ENCODE data around the gene SHROOM3. TPM values are rescaled to one million over a fixed set of nuclear protein-coding genes. Genes with fewer than 3 reads are reported as not detected.
"Not testable (repeated sequence)": the region's sequence is repeated elsewhere in the genome, so short reads cannot be mapped to it uniquely, and the experiment has no call there.

Gene SHROOM3
- total and polyA plus RNA-seq, 2 donors (not counting 3 experiments of a cell fraction or from before 2014, with no cell fraction given) = 2.7 to 6.7 TPM

DNA sequence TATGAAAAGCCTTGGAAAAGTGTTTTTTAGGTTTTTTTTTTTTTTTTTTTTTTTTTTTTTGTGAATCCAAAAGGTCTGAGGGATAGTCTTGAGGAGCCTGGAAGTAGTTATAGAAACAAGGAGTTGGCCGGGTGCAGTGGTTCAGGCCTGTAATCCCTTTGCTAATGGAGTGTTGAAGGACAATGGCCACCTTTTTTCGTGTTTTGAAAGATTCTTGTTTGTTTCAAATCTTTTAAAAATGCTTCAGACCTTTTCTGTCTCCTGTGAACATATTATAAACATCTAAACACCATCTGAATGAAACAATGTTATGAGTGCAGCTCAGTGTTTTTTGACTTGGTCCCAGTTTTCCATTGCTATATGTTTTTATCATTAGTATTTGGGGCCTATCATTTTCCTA is 285.1 kb downstream of the SHROOM3 start:
- intact Hi-C loops (cut with micrococcal nuclease) (no loop called here), dilution Hi-C loops (cut with MboI; ENCODE audit: extremely low pct_ligation_motif_present, low sequenced_read_pairs) (no loop called here)
- DNase-seq (ENCODE audit: low read depth, low spot score) = no peak
- no peaks in the 10 kb centered on the region for H3K4me1 ChIP-seq (ENCODE audit: control insufficient read depth, extremely low read depth, insufficient read depth, low read length)
- no peaks in the 10 kb centered on the region for H3K27me3 ChIP-seq (ENCODE audit: control insufficient read depth in 2 of 2, insufficient read depth in 2 of 2, low read length in 2 of 2)
- ChIA-PET CTCF (no interaction called here), POLR2A (no interaction called here)
- no peaks in the 10 kb centered on the region for H3K79me2 ChIP-seq (ENCODE audit: control insufficient read depth, insufficient read depth, low read length)
- H3K36me3 ChIP-seq (ENCODE audit: control insufficient read depth in 2 of 2, extremely low read depth in 1 of 2, insufficient read depth in 2 of 2, low read length in 2 of 2) = no peaks in the 10 kb centered on the region
- no peaks in the 10 kb centered on the region for H4K20me1 ChIP-seq (replicated peaks; ENCODE audit: control insufficient read depth, extremely low read depth, insufficient read depth, low read length)
- TF ChIP-seq CTCF (IDR thresholded peaks at IDR 0.05; ENCODE audit: extremely low read depth in 1 of 2, insufficient read depth in 1 of 2, low read depth in 1 of 2, low read length in 2 of 2) (no peak), MYC (IDR thresholded peaks at IDR 0.05; ENCODE audit: low read depth, low read length) (no peak), POLR2A (IDR thresholded peaks at IDR 0.05; ENCODE audit: low read depth, low read length) (no peak)
- no peak overlapping the region for H3K9ac ChIP-seq (replicated peaks; ENCODE audit: extremely low read depth, insufficient read depth, low read length)
- no peak overlapping the region for H2AFZ ChIP-seq (ENCODE audit: low read depth, low read length)
- H3K4me2 ChIP-seq (ENCODE audit: insufficient read depth, low read length) = no peak overlapping the region
- H3K9me1 ChIP-seq (replicated peaks; ENCODE audit: control insufficient read depth, extremely low read depth, insufficient read depth, low read length) = no peaks in the 10 kb centered on the region
- FAIRE-seq = no peak
- H3K4me3 ChIP-seq (replicated peaks in 1 of 3; ENCODE audit: insufficient read depth in 1 of 3, low read depth in 1 of 3, low read length in 3 of 3) = no peak overlapping the region
- no peak overlapping the region for H3K27ac ChIP-seq (ENCODE audit: insufficient read depth, low read depth, low read length)
- no peaks in the 10 kb centered on the region for H3K9me3 ChIP-seq (replicated peaks; ENCODE audit: control insufficient read depth, insufficient read depth, low read length)
- no TSS peak for BruUV-seq (replicated peaks)

DNA sequence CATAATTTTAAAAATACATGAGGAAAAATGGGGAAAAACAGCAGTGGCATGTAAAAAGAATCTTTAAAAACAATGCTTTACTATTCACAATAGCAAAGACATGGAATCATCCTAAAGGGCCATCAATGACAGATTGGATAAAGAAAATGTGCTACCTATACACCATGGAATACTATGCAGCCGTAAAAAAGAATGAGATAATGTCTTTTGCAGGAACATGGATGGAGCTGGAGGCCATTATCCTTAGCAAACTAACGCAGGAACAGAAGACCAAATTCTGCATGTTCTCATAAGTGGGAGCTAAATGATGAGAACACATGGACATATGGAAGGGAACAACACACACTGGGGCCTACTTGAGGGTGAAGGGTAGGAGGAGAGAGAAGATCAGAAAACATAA is 287.1 kb downstream of the SHROOM3 start:
- CTCF ChIA-PET = interaction anchor here (1.2 to 1.6 kb wide), 2 partner anchors 9 to 291 kb away, joined by 3 to 4 read pairs; no protein-coding TSS in a partner anchor
- H3K4me1 ChIP-seq (ENCODE audit: control insufficient read depth, extremely low read depth, insufficient read depth, low read length); POLR2A ChIA-PET; H3K9me1 ChIP-seq (replicated peaks; ENCODE audit: control insufficient read depth, extremely low read depth, insufficient read depth, low read length); H4K20me1 ChIP-seq (replicated peaks; ENCODE audit: control insufficient read depth, extremely low read depth, insufficient read depth, low read length); intact Hi-C loops (cut with micrococcal nuclease); dilution Hi-C loops (cut with MboI; ENCODE audit: extremely low pct_ligation_motif_present, low sequenced_read_pairs); BruUV-seq (replicated peaks); H3K9ac ChIP-seq (replicated peaks; ENCODE audit: extremely low read depth, insufficient read depth, low read length); H3K36me3 ChIP-seq (ENCODE audit: control insufficient read depth in 2 of 2, extremely low read depth in 1 of 2, insufficient read depth in 2 of 2, low read length in 2 of 2); DNase-seq (ENCODE audit: low read depth, low spot score); H3K4me3 ChIP-seq (replicated peaks in 1 of 3; ENCODE audit: insufficient read depth in 1 of 3, low read depth in 1 of 3, low read length in 3 of 3); H3K27me3 ChIP-seq (ENCODE audit: control insufficient read depth in 2 of 2, insufficient read depth in 2 of 2, low read length in 2 of 2); H3K79me2 ChIP-seq (ENCODE audit: control insufficient read depth, insufficient read depth, low read length); FAIRE-seq; H3K27ac ChIP-seq (ENCODE audit: insufficient read depth, low read depth, low read length); H2AFZ ChIP-seq (ENCODE audit: low read depth, low read length); H3K4me2 ChIP-seq (ENCODE audit: insufficient read depth, low read length); H3K9me3 ChIP-seq (replicated peaks; ENCODE audit: control insufficient read depth, insufficient read depth, low read length): not testable (repeated sequence)

All from endothelial cell of umbilical vein (primary cell).